ENCODE measurements around the gene SGMS1. TPM values are rescaled to one million over a fixed set of nuclear protein-coding genes. Genes with fewer than 3 reads are reported as not detected.
"Not testable (repeated sequence)": the region's sequence is repeated elsewhere in the genome, so short reads cannot be mapped to it uniquely, and the experiment has no call there.

SGMS1 gene
- polyA plus RNA-seq, 1 of the 3 experiments (the other 2 are of a cell fraction): 6.3 TPM

- CTCF ChIA-PET: interaction anchor here (2.0 kb wide), 1 partner anchor 11 kb away, joined by 7 read pairs; no protein-coding TSS in a partner anchor
- 100% methylated on average over 1 of the region's 1 CpG for WGBS (ENCODE audit: low lambda C conversion rate)
- H4K20me1 ChIP-seq (ENCODE audit: insufficient read depth): no peaks in the 10 kb centered on the region
Measured at GRCh38 chr10:50648935-50649227, 25.1 kb upstream of the SGMS1 start.

GRCh38 chr10:50648089-50648934, 24.6 kb upstream of the SGMS1 start:
- H3K9me3 ChIP-seq: no peaks in the 10 kb centered on the region
- TF ChIP-seq GATA2 (CRISPR knock-in tag; IDR thresholded peaks at IDR 0.05) (no peak), MEF2A (IDR thresholded peaks at IDR 0.05; ENCODE audit: borderline replicate concordance, low read depth) (no peak), EZH2phosphoT487 (IDR thresholded peaks at IDR 0.05; ENCODE audit: borderline replicate concordance, low read depth) (no peak), RAD21 (IDR thresholded peaks at IDR 0.05; ENCODE audit: low read length) (no peak), TCF12 (IDR thresholded peaks at IDR 0.05) (no peak)
- TF ChIP-seq, protein P1, sequence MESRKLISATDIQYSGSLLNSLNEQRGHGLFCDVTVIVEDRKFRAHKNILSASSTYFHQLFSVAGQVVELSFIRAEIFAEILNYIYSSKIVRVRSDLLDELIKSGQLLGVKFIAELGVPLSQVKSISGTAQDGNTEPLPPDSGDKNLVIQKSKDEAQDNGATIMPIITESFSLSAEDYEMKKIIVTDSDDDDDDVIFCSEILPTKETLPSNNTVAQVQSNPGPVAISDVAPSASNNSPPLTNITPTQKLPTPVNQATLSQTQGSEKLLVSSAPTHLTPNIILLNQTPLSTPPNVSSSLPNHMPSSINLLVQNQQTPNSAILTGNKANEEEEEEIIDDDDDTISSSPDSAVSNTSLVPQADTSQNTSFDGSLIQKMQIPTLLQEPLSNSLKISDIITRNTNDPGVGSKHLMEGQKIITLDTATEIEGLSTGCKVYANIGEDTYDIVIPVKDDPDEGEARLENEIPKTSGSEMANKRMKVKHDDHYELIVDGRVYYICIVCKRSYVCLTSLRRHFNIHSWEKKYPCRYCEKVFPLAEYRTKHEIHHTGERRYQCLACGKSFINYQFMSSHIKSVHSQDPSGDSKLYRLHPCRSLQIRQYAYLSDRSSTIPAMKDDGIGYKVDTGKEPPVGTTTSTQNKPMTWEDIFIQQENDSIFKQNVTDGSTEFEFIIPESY (IDR thresholded peaks at IDR 0.05; ENCODE audit: borderline replicate concordance, low read depth): no peak
- TF ChIP-seq, protein P2, sequence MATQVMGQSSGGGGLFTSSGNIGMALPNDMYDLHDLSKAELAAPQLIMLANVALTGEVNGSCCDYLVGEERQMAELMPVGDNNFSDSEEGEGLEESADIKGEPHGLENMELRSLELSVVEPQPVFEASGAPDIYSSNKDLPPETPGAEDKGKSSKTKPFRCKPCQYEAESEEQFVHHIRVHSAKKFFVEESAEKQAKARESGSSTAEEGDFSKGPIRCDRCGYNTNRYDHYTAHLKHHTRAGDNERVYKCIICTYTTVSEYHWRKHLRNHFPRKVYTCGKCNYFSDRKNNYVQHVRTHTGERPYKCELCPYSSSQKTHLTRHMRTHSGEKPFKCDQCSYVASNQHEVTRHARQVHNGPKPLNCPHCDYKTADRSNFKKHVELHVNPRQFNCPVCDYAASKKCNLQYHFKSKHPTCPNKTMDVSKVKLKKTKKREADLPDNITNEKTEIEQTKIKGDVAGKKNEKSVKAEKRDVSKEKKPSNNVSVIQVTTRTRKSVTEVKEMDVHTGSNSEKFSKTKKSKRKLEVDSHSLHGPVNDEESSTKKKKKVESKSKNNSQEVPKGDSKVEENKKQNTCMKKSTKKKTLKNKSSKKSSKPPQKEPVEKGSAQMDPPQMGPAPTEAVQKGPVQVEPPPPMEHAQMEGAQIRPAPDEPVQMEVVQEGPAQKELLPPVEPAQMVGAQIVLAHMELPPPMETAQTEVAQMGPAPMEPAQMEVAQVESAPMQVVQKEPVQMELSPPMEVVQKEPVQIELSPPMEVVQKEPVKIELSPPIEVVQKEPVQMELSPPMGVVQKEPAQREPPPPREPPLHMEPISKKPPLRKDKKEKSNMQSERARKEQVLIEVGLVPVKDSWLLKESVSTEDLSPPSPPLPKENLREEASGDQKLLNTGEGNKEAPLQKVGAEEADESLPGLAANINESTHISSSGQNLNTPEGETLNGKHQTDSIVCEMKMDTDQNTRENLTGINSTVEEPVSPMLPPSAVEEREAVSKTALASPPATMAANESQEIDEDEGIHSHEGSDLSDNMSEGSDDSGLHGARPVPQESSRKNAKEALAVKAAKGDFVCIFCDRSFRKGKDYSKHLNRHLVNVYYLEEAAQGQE (IDR thresholded peaks at IDR 0.05; ENCODE audit: low read depth, low read length): no peak
- H3K4me1 ChIP-seq (ENCODE audit: control insufficient read depth in 1 of 2, insufficient read depth in 2 of 2, low read depth in 1 of 2, low read length in 1 of 2): no peaks in the 10 kb centered on the region; a peak in 1 of 4 replicates
- no peaks in the 10 kb centered on the region for H3K27me3 ChIP-seq (ENCODE audit: insufficient read depth)
- 70% methylated on average over 7 of the region's 7 CpGs for WGBS (ENCODE audit: low lambda C conversion rate)
- POLR2A ChIA-PET: no interaction called here
- no peak overlapping the region for H3K27ac ChIP-seq (ENCODE audit: low read depth in 2 of 2, low read length in 1 of 2)
- H3K36me3 ChIP-seq (replicated peaks in 1 of 2; ENCODE audit: control insufficient read depth in 1 of 2, insufficient read depth in 2 of 2, low read length in 1 of 2): no peaks in the 10 kb centered on the region
- no peaks in the 10 kb centered on the region for H3K9me2 ChIP-seq
- no peaks in the 10 kb centered on the region for H3F3A ChIP-seq (replicated peaks; ENCODE audit: insufficient read depth)
- H3K4me2 ChIP-seq: no peak overlapping the region
- CTCF ChIA-PET: interaction anchor here (0.8 to 1.0 kb wide), 2 partner anchors 93 to 280 kb away, joined by 3 to 4 read pairs; no protein-coding TSS in a partner anchor
- no peaks in the 10 kb centered on the region for H4K20me1 ChIP-seq (ENCODE audit: insufficient read depth)
- H2AFZ ChIP-seq (ENCODE audit: low read depth): no peak overlapping the region
- H3K4me3 ChIP-seq (ENCODE audit: low read depth in 2 of 2, low read length in 1 of 2): no peak overlapping the region
- no peak overlapping the region for H3K9ac ChIP-seq
- DNase-seq: no peak
- H3K79me2 ChIP-seq (ENCODE audit: insufficient read depth): no peaks in the 10 kb centered on the region

More at GRCh38 chr10:50648935-50649227, 25.1 kb upstream of the SGMS1 start:
- no peaks in the 10 kb centered on the region; a peak in 1 of 4 replicates for H3K4me1 ChIP-seq (ENCODE audit: control insufficient read depth in 1 of 2, insufficient read depth in 2 of 2, low read depth in 1 of 2, low read length in 1 of 2)
- H3K79me2 ChIP-seq (ENCODE audit: insufficient read depth): no peaks in the 10 kb centered on the region
- H2AFZ ChIP-seq (ENCODE audit: low read depth): no peak overlapping the region
- H3K27ac ChIP-seq (ENCODE audit: low read depth in 2 of 2, low read length in 1 of 2): no peak overlapping the region
- no peaks in the 10 kb centered on the region for H3K9me2 ChIP-seq
- H3K36me3 ChIP-seq (replicated peaks in 1 of 2; ENCODE audit: control insufficient read depth in 1 of 2, insufficient read depth in 2 of 2, low read length in 1 of 2): no peaks in the 10 kb centered on the region
- DNase-seq: no peak
- H3K4me3 ChIP-seq (ENCODE audit: low read depth in 2 of 2, low read length in 1 of 2): no peak overlapping the region
- H3K27me3 ChIP-seq (ENCODE audit: insufficient read depth): no peaks in the 10 kb centered on the region
- H3K4me2 ChIP-seq: no peak overlapping the region
- POLR2A ChIA-PET: no interaction called here
- no peaks in the 10 kb centered on the region for H3K9me3 ChIP-seq
- no peaks in the 10 kb centered on the region for H3F3A ChIP-seq (replicated peaks; ENCODE audit: insufficient read depth)
- TF ChIP-seq RCOR1 (IDR thresholded peaks at IDR 0.05; ENCODE audit: low read length): no peak
- TF ChIP-seq IRF3 (IDR thresholded peaks at IDR 0.05; ENCODE audit: low read depth, low read length): no peak
- no peak for TF ChIP-seq RXRA (IDR thresholded peaks at IDR 0.05; ENCODE audit: borderline replicate concordance, low read depth)
- no peak for TF ChIP-seq FOXJ3 (CRISPR knock-in tag; IDR thresholded peaks at IDR 0.05)
- no peak overlapping the region for H3K9ac ChIP-seq

GRCh38 chr10:50647350-50647749, 23.6 kb upstream of the SGMS1 start:
- H3K9ac ChIP-seq; H3K9me2 ChIP-seq; H4K20me1 ChIP-seq (ENCODE audit: insufficient read depth); H3K4me2 ChIP-seq; H2AFZ ChIP-seq (ENCODE audit: low read depth); POLR2A ChIA-PET; H3F3A ChIP-seq (replicated peaks; ENCODE audit: insufficient read depth); H3K4me1 ChIP-seq (ENCODE audit: control insufficient read depth in 1 of 2, insufficient read depth in 2 of 2, low read depth in 1 of 2, low read length in 1 of 2); H3K79me2 ChIP-seq (ENCODE audit: insufficient read depth); H3K9me3 ChIP-seq; H3K27me3 ChIP-seq (ENCODE audit: insufficient read depth); H3K4me3 ChIP-seq (ENCODE audit: low read depth in 2 of 2, low read length in 1 of 2); H3K36me3 ChIP-seq (replicated peaks in 1 of 2; ENCODE audit: control insufficient read depth in 1 of 2, insufficient read depth in 2 of 2, low read length in 1 of 2); DNase-seq; H3K27ac ChIP-seq (ENCODE audit: low read depth in 2 of 2, low read length in 1 of 2): not testable (repeated sequence)
- 81% methylated on average over 1 of the region's 1 CpG for WGBS (ENCODE audit: low lambda C conversion rate)
- CTCF ChIA-PET: interaction anchor here (1.0 kb wide), 1 partner anchor 279 kb away, joined by 4 read pairs; no protein-coding TSS in a partner anchor
